Endothelial cell of umbilical vein (primary cell): Measurements from ENCODE around the gene CD300LF. TPM values are rescaled to one million over a fixed set of nuclear protein-coding genes. Genes with fewer than 3 reads are reported as not detected.

ENCODE experiments used
- BruUV-seq: library from RNA; stranded (reverse); fragments of 400-500 nt; replicated peaks from 2 replicates; lab custom pipeline; 2021; lab: Mats Ljungman, UMichigan
- CTCF ChIA-PET: fragments of 300-600, 350-600 bp; sonication (Branson Sonifier 250); formaldehyde crosslinking; loops from one replicate; lab custom pipeline; 2021; ENCODE audit warnings: antibody characterized with exemption, inconsistent platforms; lab: Charles Lee
- POLR2A ChIA-PET: fragments of 300-600, 350-600 bp; sonication (Branson Sonifier 250); formaldehyde crosslinking; loops from one replicate; lab custom pipeline; 2021; ENCODE audit warnings: antibody characterized with exemption, inconsistent platforms; lab: Charles Lee
- DNase-seq: peaks from one replicate; pipeline ENCODE4 v3.0.0-alpha.2; 2011; ENCODE audit warnings: low read depth, low spot score
- FAIRE-seq: peaks from 2 replicates; lab custom pipeline; 2011; peaks lifted over from hg19 to GRCh38; lab: Jason Lieb, UNC
- H2AFZ ChIP-seq: 2 replicates; pipeline ENCODE4 v1.6.0; 2012; ENCODE audit warnings: low read depth, low read length, control low read depth, inconsistent platforms
- H3K27ac ChIP-seq: 2 replicates; pipeline ENCODE4 v1.5.1; 2011; ENCODE audit warnings: low read depth, mild to moderate bottlenecking, control low read depth, low read length, moderate library complexity; ENCODE audit not compliant: insufficient read depth
- H3K27me3 ChIP-seq, 2 experiments: 2 replicates each; pipeline versions ENCODE4 v1.6.0 to v1.6.1; 2011; ENCODE audit warnings: low read length in 2 of 2, mixed read lengths in 1 of 2; ENCODE audit not compliant: control insufficient read depth in 2 of 2, insufficient read depth in 2 of 2
- H3K36me3 ChIP-seq, 2 experiments: 2 replicates in 1 of 2; 3 replicates in 1 of 2; pipeline ENCODE4 v1.5.1; 2011; ENCODE audit warnings: low read length in 2 of 2, mild to moderate bottlenecking in 1 of 2, moderate library complexity in 1 of 2; ENCODE audit not compliant: control insufficient read depth in 2 of 2, insufficient read depth in 2 of 2; ENCODE audit errors: extremely low read depth in 1 of 2
- H3K4me1 ChIP-seq: 3 replicates; pipeline ENCODE4 v1.5.1; 2011; ENCODE audit warnings: mild to moderate bottlenecking, low read length; ENCODE audit not compliant: control insufficient read depth, insufficient read depth; ENCODE audit errors: extremely low read depth
- H3K4me2 ChIP-seq: 2 replicates; pipeline ENCODE4 v1.6.1; 2011; ENCODE audit warnings: low read length, control low read depth, mixed read lengths; ENCODE audit not compliant: insufficient read depth
- H3K4me3 ChIP-seq, 3 experiments: fragments of 200-600 bp in 1 of 3; sonication (generic), shearing (Covaris generic) in 1 of 3; replicated peaks in 1 of 3; 2 replicates each; pipeline ENCODE4 v1.5.1; 2011 to 2016; ENCODE audit warnings: control low read depth in 3 of 3, low read length in 3 of 3, mild to moderate bottlenecking in 2 of 3, inconsistent platforms in 1 of 3, low read depth in 1 of 3, moderate library complexity in 1 of 3; ENCODE audit not compliant: insufficient read depth in 1 of 3
- H3K79me2 ChIP-seq: 2 replicates; pipeline ENCODE4 v1.6.0; 2012; ENCODE audit warnings: low read length, inconsistent platforms; ENCODE audit not compliant: control insufficient read depth, insufficient read depth
- H3K9ac ChIP-seq: replicated peaks from 2 replicates; pipeline ENCODE3; 2011; ENCODE audit warnings: low read length, control low read depth; ENCODE audit not compliant: insufficient read depth; ENCODE audit errors: extremely low read depth
- H3K9me1 ChIP-seq: replicated peaks from 3 replicates; pipeline ENCODE4 v1.6.0; 2011; ENCODE audit warnings: mild to moderate bottlenecking, low read length; ENCODE audit not compliant: control insufficient read depth, insufficient read depth; ENCODE audit errors: extremely low read depth
- H3K9me3 ChIP-seq: replicated peaks from 2 replicates; pipeline ENCODE4 v1.5.1; 2012; ENCODE audit warnings: low read length, inconsistent platforms; ENCODE audit not compliant: control insufficient read depth, insufficient read depth
- H4K20me1 ChIP-seq: replicated peaks from 2 replicates; pipeline ENCODE3; 2011; ENCODE audit warnings: mild to moderate bottlenecking, low read length; ENCODE audit not compliant: control insufficient read depth, insufficient read depth; ENCODE audit errors: extremely low read depth
- EZH2 ChIP-seq: IDR thresholded peaks from 2 replicates; pipeline ENCODE4 v1.6.1; 2012; ENCODE audit warnings: borderline replicate concordance, low read depth, mild to moderate bottlenecking, moderate library complexity, low read length, inconsistent platforms; ENCODE audit not compliant: severe bottlenecking
- FOS ChIP-seq: IDR thresholded peaks from 2 replicates; pipeline ENCODE4 v1.6.1; 2011; ENCODE audit warnings: mild to moderate bottlenecking, low read length, moderate library complexity, borderline replicate concordance; ENCODE audit not compliant: insufficient read depth
- GATA2 ChIP-seq: IDR thresholded peaks from 2 replicates; pipeline ENCODE4 v1.7.0; 2011; ENCODE audit warnings: low read depth, mild to moderate bottlenecking, moderate library complexity, mixed read lengths, low read length; ENCODE audit not compliant: insufficient read length, insufficient read depth
- JUN ChIP-seq: IDR thresholded peaks from 2 replicates; pipeline ENCODE4 v1.6.1; 2011; ENCODE audit warnings: borderline replicate concordance, low read depth; ENCODE audit not compliant: insufficient read length, insufficient read depth
- MAX ChIP-seq: IDR thresholded peaks from 2 replicates; pipeline ENCODE4 v1.6.1; 2011; ENCODE audit not compliant: insufficient read depth, insufficient read length
- MYC ChIP-seq: IDR thresholded peaks from one replicate; pipeline ENCODE4 v1.6.1; 2011; ENCODE audit warnings: mild to moderate bottlenecking, low read depth, low read length
- POLR2A ChIP-seq: IDR thresholded peaks from 2 replicates; pipeline ENCODE4 v1.6.1; 2012; ENCODE audit warnings: low read depth, mild to moderate bottlenecking, control low read depth, low read length
- POLR2AphosphoS5 ChIP-seq: IDR thresholded peaks from 2 replicates; pipeline ENCODE4 v1.6.1; 2012; ENCODE audit warnings: low read depth, mild to moderate bottlenecking, control low read depth, low read length, moderate library complexity; ENCODE audit not compliant: insufficient read depth
- dilution Hi-C: fragments of 300-500 bp; cut with MboI; formaldehyde crosslinking; loops from one replicate; pipeline ENCODE4 v1.15.0; 2019; ENCODE audit warnings: low sequenced_read_pairs; ENCODE audit not compliant: extremely low pct_ligation_motif_present
- intact Hi-C: fragments of 100-400 bp; cut with micrococcal nuclease; formaldehyde crosslinking; loops from one replicate; pipeline ENCODE4 v1.10.0; 2022
- polyA plus RNA-seq, 4 experiments: library from polyadenylated mRNA; depleted of rRNA in 3 of 4; stranded (reverse) in 3 of 4; unstranded in 1 of 4; fragments of >200 nt; gene quantifications; 2 replicates each; pipeline versions ENCODE4 v1.2.1 to v1.2.3, GENCODE V29; 2011 to 2012; ENCODE audit warnings: missing spikeins in 1 of 4
- total RNA-seq: library from RNA; stranded (reverse); gene quantifications from 2 replicates; pipeline ENCODE4 v1.2.3, GENCODE V29; 2021
- TF ChIP-seq, protein P1 (sequence below), 2 donors: IDR thresholded peaks; 1 replicate in 1 of 2; 2 replicates in 1 of 2; pipeline ENCODE4 v1.5.1; 2011; ENCODE audit warnings: low read length in 2 of 2, mild to moderate bottlenecking in 2 of 2, moderate library complexity in 2 of 2, control low read depth in 1 of 2, inconsistent platforms in 1 of 2, low read depth in 1 of 2; ENCODE audit not compliant: insufficient read depth in 1 of 2; ENCODE audit errors: extremely low read depth in 1 of 2

The CD300LF gene
- total and polyA plus RNA-seq, 2 donors (not counting 3 experiments of a cell fraction or from before 2014, with no cell fraction given), result not detected

DNA sequence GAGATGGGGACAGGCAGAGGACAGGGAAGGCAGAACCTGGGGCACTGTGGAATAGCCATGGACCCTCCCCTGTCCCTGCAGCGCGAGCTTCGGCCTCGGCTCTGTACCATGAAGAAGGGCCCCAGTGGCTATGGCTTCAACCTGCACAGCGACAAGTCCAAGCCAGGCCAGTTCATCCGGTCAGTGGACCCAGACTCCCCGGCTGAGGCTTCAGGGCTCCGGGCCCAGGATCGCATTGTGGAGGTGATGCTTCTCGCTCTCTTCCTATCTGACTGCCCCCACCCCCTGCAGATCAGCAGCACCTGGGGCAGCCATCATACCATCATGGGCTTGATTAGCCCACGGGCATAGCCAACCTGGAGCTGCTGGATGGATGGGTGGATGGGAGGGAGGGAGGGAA lies 49.2 kb upstream of the CD300LF start:
- H3K9ac ChIP-seq, result no peak overlapping the region
- no peaks in the 10 kb centered on the region for H3K9me3 ChIP-seq
- no peaks in the 10 kb centered on the region for H3K27me3 ChIP-seq
- H3K36me3 ChIP-seq, result no peaks in the 10 kb centered on the region
- H2AFZ ChIP-seq, result no peak overlapping the region
- no peaks in the 10 kb centered on the region for H4K20me1 ChIP-seq
- H3K27ac ChIP-seq, result no peak overlapping the region
- no peak for DNase-seq
- ChIA-PET CTCF (interaction anchor here (2.4 kb wide), 1 partner anchor 9 kb away, joined by 14 read pairs; no protein-coding TSS in a partner anchor), POLR2A (no interaction called here)
- H3K4me2 ChIP-seq, result no peak overlapping the region
- no TSS peak for BruUV-seq
- intact Hi-C loops, result no loop called here
- TF ChIP-seq EZH2, result no peak
- TF ChIP-seq JUN, result no peak
- TF ChIP-seq POLR2AphosphoS5, result no peak
- no peak for TF ChIP-seq MAX
- TF ChIP-seq GATA2, result no peak
- TF ChIP-seq POLR2A, result no peak
- TF ChIP-seq MYC, result no peak
- no peak for TF ChIP-seq FOS
- TF ChIP-seq, protein P1, sequence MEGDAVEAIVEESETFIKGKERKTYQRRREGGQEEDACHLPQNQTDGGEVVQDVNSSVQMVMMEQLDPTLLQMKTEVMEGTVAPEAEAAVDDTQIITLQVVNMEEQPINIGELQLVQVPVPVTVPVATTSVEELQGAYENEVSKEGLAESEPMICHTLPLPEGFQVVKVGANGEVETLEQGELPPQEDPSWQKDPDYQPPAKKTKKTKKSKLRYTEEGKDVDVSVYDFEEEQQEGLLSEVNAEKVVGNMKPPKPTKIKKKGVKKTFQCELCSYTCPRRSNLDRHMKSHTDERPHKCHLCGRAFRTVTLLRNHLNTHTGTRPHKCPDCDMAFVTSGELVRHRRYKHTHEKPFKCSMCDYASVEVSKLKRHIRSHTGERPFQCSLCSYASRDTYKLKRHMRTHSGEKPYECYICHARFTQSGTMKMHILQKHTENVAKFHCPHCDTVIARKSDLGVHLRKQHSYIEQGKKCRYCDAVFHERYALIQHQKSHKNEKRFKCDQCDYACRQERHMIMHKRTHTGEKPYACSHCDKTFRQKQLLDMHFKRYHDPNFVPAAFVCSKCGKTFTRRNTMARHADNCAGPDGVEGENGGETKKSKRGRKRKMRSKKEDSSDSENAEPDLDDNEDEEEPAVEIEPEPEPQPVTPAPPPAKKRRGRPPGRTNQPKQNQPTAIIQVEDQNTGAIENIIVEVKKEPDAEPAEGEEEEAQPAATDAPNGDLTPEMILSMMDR (IDR thresholded peaks at IDR 0.05; ENCODE audit: extremely low read depth in 1 of 2, insufficient read depth in 1 of 2, low read depth in 1 of 2, low read length in 2 of 2), result no peak
- no peaks in the 10 kb centered on the region for H3K79me2 ChIP-seq
- no peaks in the 10 kb centered on the region for H3K9me1 ChIP-seq
- FAIRE-seq, result no peak
- peaks cover 7% of the 10 kb centered on the region for H3K4me1 ChIP-seq
- H3K4me3 ChIP-seq, result no peak overlapping the region
- dilution Hi-C loops, result no loop called here
